SU-DHL-6 (cell line): ENCODE results near the gene CDK10.
"Not testable (repeated sequence)": the region's sequence is repeated elsewhere in the genome, so short reads cannot be mapped to it uniquely, and the experiment has no call there.

Experiments
- H2AFZ ChIP-seq: fragments of 200-600 bp; sonication (generic); 2 replicates; pipeline ENCODE4 v1.6.1; 2014; ENCODE audit warnings: low read depth, mild to moderate bottlenecking, moderate library complexity, mixed read lengths, antibody characterized with exemption, low read length; ENCODE audit not compliant: severe bottlenecking
- H3F3A ChIP-seq: fragments of 200-600 bp; shearing (Covaris generic); 2 replicates; pipeline ENCODE4 v1.6.0; 2016; ENCODE audit warnings: antibody characterized with exemption, mild to moderate bottlenecking; ENCODE audit not compliant: insufficient read depth
- H3K27ac ChIP-seq: fragments of 200-600 bp; sonication (generic); 2 replicates; pipeline ENCODE4 v1.5.1; 2016; ENCODE audit warnings: low read depth, mild to moderate bottlenecking, low read length, moderate library complexity, mixed read lengths
- H3K27me3 ChIP-seq: fragments of 200-600 bp; sonication (generic), shearing (Covaris generic); 2 replicates; pipeline ENCODE4 v1.6.0; 2014; ENCODE audit warnings: mild to moderate bottlenecking, low read length
- H3K36me3 ChIP-seq: fragments of 200-600 bp; sonication (generic); 2 replicates; pipeline ENCODE4 v1.6.1; 2014; ENCODE audit warnings: mild to moderate bottlenecking, low read length, mixed read lengths
- H3K4me2 ChIP-seq: fragments of 300-600, 200-600 bp; shearing (Covaris generic), sonication (generic); 2 replicates; pipeline ENCODE4 v1.6.0; 2014; ENCODE audit warnings: low read length, low read depth, mild to moderate bottlenecking; ENCODE audit not compliant: poor library complexity, severe bottlenecking
- H3K4me3 ChIP-seq: fragments of 200-600 bp; sonication (generic); 2 replicates; pipeline ENCODE4 v1.5.1; 2014; ENCODE audit warnings: antibody characterized with exemption, low read length, mild to moderate bottlenecking, mixed read lengths; ENCODE audit not compliant: insufficient read depth, poor library complexity, severe bottlenecking
- H3K79me2 ChIP-seq: fragments of 200-600 bp; sonication (generic); 2 replicates; pipeline ENCODE4 v1.6.1; 2014; ENCODE audit warnings: mild to moderate bottlenecking, low read length, moderate library complexity; ENCODE audit not compliant: insufficient read depth
- H3K9ac ChIP-seq: fragments of 200-600 bp; sonication (generic); 2 replicates; pipeline ENCODE4 v1.7.0; 2014; ENCODE audit warnings: mild to moderate bottlenecking, low read length
- H3K9me2 ChIP-seq: fragments of 200-600 bp; sonication (generic); replicated peaks from 2 replicates; pipeline ENCODE4 v1.6.1; 2014; ENCODE audit warnings: low read length; ENCODE audit not compliant: insufficient read depth
- H3K9me3 ChIP-seq: fragments of 200-600 bp; sonication (generic); 2 replicates; pipeline ENCODE4 v1.6.1; 2014; ENCODE audit warnings: low read length, mixed read lengths; ENCODE audit not compliant: insufficient read depth
- H4K20me1 ChIP-seq: fragments of 200-600 bp; sonication (generic); 2 replicates; pipeline ENCODE4 v1.6.1; 2014; ENCODE audit warnings: low read depth, mild to moderate bottlenecking, antibody characterized with exemption, low read length, moderate library complexity, mixed read lengths
- CTCF ChIP-seq: fragments of 200-600 bp; sonication (generic); IDR thresholded peaks from one replicate; pipeline ENCODE4 v1.5.1; 2017; ENCODE audit warnings: antibody characterized with exemption, mild to moderate bottlenecking, low read length, moderate library complexity; ENCODE audit not compliant: insufficient read depth, poor library complexity, severe bottlenecking
- EZH2phosphoT487 ChIP-seq: fragments of 200-600 bp; sonication (generic), shearing (Covaris generic); conservative IDR thresholded peaks from 2 replicates; pipeline ENCODE4 v1.6.1; 2018; ENCODE audit warnings: mild to moderate bottlenecking, antibody characterized with exemption, low read length, moderate library complexity, mixed read lengths

CDK10 gene

DNA sequence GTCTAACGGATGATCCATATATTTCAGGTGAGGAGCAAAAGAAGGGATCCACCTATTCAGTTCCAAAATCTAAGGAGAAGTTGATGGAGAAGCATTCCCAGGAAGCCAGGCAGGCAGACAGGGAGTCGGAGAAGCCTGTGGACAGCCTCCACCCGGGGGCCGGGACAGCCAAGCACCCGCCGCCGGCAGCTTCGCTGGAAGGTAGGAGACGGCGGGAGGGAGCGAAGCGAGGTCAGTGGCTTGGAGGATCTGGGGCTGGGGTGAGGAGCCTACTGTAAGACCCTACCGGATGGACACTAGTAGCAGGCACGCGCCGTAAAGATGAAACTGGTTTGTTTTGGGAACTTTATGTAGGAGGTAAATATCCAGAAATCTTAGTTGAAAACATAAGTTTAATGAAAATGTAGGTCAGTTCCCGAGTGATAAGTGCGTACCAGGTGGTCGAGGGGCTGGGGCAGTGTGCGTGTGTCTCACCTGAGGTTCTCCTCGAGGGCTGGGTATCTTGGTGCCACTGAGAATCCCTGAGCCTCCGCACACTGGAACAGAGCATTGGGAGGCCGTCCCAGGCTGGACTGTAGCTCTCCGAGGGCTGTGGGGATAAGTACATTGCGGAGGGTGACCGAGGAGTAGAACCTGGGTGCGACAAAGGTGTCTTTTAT lies 28.1 kb upstream of the CDK10 start:
- Histone ChIP-seq H3K36me3 (peaks cover 3% of the 10 kb centered on the region; the same call in 1 of the 2 replicates), H3K9ac (peak overlapping the region; percentile 96)

DNA sequence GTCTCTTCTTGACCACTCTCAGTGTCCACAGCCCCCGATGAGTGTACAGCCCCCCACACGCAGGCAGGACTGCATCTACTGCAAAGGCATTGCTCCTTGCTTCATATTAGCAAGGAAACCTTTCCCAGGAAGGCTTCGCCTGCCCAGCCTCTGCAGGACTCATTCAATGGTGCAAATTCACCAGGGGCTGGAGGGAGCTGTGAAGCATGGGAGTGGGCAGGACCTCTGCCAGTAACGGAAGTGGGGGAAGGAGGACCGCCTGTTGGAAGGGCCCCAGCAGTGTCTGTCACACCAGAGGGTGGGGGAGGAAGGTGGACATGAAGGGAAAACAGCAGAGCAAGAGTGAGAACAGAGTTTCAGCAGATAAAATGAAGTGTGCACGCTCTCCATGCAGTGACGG lies 26.3 kb upstream of the CDK10 start:
- no peaks in the 10 kb centered on the region for H3K9me2 ChIP-seq
- no peak for TF ChIP-seq CTCF
- no peak for TF ChIP-seq EZH2phosphoT487
- no peak overlapping the region for H3K27ac ChIP-seq
- no peaks in the 10 kb centered on the region for H4K20me1 ChIP-seq
- no peak overlapping the region for H2AFZ ChIP-seq
- peaks cover 47% of the 10 kb centered on the region for H3K79me2 ChIP-seq
- H3K4me2 ChIP-seq, result no peak overlapping the region
- H3K36me3 ChIP-seq, result peaks cover 5% of the 10 kb centered on the region; the same call in 1 of the 2 replicates
- no peaks in the 10 kb centered on the region for H3K27me3 ChIP-seq
- H3F3A ChIP-seq, result no peaks in the 10 kb centered on the region
- H3K4me3 ChIP-seq, result no peak overlapping the region
- no peak overlapping the region for H3K9ac ChIP-seq
- H3K9me3 ChIP-seq, result no peaks in the 10 kb centered on the region

More for the DNA sequence above, 28.1 kb upstream of the CDK10 start:
- no peaks in the 10 kb centered on the region for H3K9me3 ChIP-seq
- no peak for TF ChIP-seq EZH2phosphoT487
- TF ChIP-seq CTCF, result no peak
- no peaks in the 10 kb centered on the region for H3F3A ChIP-seq
- H3K4me2 ChIP-seq, result peak overlapping the region; percentile 90
- no peaks in the 10 kb centered on the region for H3K9me2 ChIP-seq
- H3K27ac ChIP-seq, result peak overlapping the region; percentile 68
- H3K27me3 ChIP-seq, result no peaks in the 10 kb centered on the region
- peak overlapping the region; percentile 96 for H2AFZ ChIP-seq
- H4K20me1 ChIP-seq, result no peaks in the 10 kb centered on the region; the same call in 1 of the 2 replicates
- peaks cover 61% of the 10 kb centered on the region for H3K79me2 ChIP-seq
- peak overlapping the region; percentile 98 for H3K4me3 ChIP-seq

DNA sequence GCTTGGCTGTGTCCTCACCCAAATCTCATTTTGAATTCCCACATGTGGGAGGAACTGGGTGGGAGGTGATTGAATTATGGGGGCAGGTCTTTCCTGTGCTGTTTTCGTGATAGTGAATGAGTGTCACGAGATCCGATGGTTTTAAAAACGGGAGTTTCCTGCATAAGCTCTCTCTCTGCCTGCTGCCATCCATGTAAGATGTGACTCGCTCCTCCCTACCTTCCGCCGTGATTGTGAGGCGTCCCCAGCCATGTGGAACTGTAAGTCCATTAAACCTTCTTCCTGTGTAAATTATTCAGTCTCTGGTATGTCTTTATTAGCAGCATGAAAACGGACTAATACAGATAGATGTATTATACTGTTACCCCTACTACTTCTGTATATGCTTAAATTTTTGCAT lies 25.3 kb upstream of the CDK10 start:
- peaks cover 36% of the 10 kb centered on the region for H3K79me2 ChIP-seq
- TF ChIP-seq CTCF, result no peak
- TF ChIP-seq EZH2phosphoT487, result no peak
- H3K9ac ChIP-seq, result no peak overlapping the region
- no peaks in the 10 kb centered on the region for H3K27me3 ChIP-seq
- no peak overlapping the region for H3K4me3 ChIP-seq
- H2AFZ ChIP-seq, result no peak overlapping the region
- no peaks in the 10 kb centered on the region for H4K20me1 ChIP-seq
- peaks cover 5% of the 10 kb centered on the region; the same call in 1 of the 2 replicates for H3K36me3 ChIP-seq
- no peaks in the 10 kb centered on the region for H3F3A ChIP-seq
- H3K4me2 ChIP-seq, result no peak overlapping the region
- no peak overlapping the region for H3K27ac ChIP-seq
- H3K9me2 ChIP-seq, result no peaks in the 10 kb centered on the region
- H3K9me3 ChIP-seq, result peaks cover 2% of the 10 kb centered on the region; the same call in 1 of the 2 replicates

DNA sequence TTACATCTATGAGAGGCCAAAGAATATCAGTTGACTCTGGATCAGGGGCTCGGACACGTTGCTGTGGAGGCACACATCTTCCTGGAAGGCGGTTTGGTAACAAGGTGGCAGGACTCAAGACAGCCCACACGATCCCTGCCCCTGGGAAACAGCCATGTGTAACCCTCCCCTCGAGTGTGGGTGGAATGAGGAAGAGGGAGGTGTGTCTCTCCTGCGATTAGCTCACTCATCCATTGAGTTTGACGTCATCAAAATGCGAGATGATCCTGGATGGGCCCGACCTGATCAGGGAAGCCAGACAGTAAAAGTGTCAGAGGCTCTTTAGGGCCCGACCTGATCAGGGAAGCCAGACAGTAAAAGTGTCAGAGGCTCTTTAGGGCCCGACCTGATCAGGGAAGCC lies 22.3 kb upstream of the CDK10 start:
- H3K9me3 ChIP-seq, H3K4me3 ChIP-seq, H3F3A ChIP-seq, H4K20me1 ChIP-seq, H3K27ac ChIP-seq, H2AFZ ChIP-seq, H3K36me3 ChIP-seq, H3K4me2 ChIP-seq, H3K27me3 ChIP-seq, H3K9ac ChIP-seq, H3K9me2 ChIP-seq: not testable (repeated sequence)
- H3K79me2 ChIP-seq, result peaks cover 11% of the 10 kb centered on the region

- H3F3A ChIP-seq, H3K79me2 ChIP-seq, H3K9me3 ChIP-seq, H2AFZ ChIP-seq, H4K20me1 ChIP-seq, H3K27ac ChIP-seq, H3K4me3 ChIP-seq, H3K4me2 ChIP-seq, H3K9ac ChIP-seq, H3K27me3 ChIP-seq, H3K36me3 ChIP-seq, H3K9me2 ChIP-seq: not testable (repeated sequence)
These were observed 19.5 kb upstream of the CDK10 start for GRCh38 chr16:89667000-89667399.
